Inflammatory macrophage treated with lipopolysaccharide for 1 hour (primary cell): ENCODE results near the gene MACO1.
"Not testable (repeated sequence)": the region's sequence is repeated elsewhere in the genome, so short reads cannot be mapped to it uniquely, and the experiment has no call there.

ENCODE experiments used
- DNase-seq, 2 donors: peaks; one replicate each; pipeline ENCODE4 v3.0.0-alpha.2; 2020 to 2022

The MACO1 gene

DNA sequence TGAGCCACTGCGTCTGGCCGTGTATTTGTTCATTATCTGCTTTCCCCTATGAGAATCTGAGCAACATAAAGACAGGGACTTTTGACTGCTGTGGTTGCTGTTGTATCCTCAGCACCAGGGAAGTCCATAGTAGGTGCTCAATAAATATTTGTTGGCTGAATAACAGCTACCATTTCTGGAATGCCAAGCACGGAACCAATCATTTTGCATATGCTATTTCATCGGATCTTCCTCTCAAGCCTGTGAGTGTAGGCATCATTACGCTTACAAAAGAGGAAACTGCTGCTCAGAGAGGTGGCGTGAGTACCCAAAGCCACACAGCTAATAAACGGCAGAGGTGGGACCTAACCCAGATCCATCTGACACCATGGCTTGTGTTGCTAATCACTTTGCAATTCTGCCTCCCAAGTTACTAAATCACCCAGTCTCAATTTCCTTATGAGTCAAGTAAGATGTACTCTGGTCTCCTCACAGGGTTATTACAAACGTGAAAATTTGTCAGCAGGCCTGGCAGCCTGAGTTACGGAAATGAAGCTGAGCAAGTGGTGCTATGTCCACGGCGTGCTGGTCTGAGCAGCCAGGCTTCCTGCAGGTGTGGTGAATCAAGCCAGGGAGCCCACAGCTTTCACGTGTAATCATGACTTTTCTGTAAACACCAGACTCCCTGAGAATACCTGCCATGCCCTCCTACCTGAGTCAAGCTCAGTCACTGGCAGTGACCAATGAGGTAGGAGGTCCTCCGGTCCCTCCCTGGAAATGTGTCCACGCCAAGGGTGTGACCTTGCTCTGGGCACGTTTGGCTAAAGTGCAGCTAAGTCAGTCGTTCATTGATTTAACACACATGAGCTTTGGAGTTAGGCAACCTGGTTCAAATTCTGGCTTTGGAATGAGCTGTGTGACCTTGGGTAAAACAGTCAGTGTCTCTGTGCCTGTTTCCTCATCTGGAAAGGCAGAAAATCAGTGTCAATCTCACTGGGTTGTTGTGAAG lies 5.3 kb upstream of the MACO1 start:
- no peak for DNase-seq

DNA sequence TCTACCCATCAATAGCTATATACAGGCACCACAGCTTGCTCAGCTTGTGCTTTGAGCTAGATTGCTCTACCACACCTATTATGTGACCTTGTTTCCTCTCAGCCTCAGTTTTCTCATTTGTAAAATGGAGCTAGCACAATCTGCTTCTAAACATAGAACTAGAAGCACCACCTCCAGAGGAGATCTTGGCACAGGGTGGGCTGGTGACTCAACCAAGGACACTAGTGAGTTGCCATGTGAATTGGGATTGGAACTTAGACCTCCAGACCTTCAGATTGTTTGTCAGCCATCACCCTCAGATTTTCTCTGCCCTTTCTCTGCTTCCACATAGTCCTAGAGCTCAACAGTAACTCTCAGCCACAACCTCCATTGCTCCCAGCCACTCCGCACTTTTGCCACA lies 3.0 kb upstream of the MACO1 start:
- DNase-seq, result no peak

DNA sequence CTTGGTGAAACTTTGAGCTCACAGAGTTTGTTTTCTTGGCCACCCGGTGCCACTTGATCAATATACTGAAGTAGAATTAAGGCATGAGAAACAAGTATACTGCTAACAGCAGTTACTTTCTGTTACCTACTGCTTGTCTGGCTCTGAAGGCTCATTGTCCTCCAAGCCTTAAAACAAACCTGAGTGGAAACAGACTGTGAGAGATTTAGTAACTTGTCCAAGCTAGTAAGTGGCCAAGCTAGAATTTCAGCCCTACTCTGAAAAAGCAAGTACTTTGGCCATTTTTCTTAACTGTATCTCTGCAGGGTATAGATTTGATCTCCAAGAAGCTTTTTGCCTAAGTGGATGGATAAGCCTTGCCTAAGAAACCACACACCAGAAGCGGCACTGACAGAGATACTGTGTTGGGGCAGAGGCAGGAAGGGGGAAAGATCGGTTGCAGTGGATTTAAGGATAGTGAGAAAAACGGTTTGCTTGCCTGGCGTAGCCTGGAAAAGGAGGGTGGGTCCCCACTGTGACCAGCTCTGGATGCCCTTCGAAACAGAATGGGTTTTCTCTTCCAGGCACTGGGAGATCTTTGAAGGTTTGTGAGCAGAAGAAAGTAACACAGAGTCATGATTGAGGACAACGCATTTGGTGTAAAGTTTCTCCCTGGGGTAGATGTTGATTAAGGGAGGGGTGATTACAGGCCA lies 2.1 kb upstream of the MACO1 start:
- no peak for DNase-seq

DNA sequence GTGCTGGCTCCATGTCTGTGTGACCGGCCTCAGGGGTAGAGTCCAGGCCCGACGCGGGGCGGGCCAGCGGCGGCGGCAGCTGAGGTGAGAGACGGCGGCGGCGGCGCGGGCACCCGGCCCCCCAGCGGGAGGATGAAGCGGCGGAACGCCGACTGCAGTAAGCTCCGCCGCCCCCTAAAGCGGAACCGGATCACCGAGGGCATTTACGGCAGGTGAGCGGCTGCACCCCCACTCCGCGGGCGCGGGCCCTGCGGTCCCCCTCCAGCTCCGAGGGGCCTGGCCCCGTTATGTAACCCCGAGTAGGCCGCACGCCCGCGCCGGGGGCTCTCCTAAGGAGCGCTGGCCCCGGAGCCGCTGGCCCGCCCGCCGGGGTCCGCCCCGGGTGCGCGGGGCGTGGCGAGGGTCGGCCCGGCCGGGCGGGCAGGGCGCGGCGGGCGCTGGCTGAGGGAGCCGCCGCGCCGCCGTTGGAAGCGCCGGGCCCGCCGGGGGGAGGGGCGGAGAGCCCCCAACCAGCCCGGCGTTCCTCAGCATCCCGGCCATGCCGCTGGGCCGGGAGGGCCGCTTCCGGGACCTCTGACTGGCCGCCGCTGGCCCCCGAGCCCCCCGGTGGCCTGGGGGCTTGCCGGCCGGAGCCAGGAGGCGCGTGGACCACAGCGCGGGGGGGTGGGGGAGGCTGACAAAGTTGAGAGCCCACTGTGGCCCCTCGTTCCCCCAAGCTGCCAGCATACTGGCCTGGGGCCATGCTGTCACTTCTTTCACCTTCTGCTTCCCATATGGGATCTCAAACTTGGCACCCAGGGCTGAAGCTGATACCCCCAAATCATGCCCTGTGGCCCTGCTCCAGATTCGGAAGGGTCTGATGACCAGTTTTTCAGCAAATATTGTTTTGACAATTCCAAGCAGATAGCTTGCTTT lies 527 bp downstream of the MACO1 start:
- DNase-seq, result no peak

DNA sequence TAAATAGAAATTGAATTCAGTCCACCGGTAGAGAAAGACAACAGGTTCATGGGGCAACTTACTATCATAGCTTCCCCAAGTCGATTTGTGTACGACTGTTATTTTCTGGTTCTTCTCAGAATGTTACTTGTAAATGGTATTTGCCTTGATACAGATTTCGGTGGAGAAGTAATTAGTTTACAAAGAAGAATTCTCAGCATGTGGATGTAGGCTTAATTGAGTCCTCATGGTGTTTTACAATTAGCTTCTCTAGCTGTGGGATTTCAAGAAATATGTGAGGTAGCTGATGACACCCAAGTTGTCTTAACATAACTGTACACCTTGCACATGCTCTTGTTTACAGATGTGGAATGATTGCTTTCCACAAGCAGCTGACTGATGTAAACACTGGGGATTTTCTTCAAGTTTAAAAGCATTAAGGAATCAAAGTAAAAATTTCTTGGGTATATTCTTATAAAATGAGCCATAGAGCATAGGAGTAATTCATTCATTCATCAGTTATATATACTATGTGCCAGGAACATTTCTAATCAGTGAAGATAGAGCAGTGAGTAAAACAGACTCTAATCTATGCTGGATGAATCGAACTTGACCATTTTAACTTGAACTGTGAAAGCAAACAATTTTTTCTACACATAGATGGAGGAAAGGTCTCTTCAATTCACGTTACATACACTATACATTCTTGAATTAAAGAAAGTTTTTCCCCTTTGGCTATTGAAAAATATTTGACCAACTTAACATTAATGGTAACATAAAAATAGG lies 1.4 kb downstream of the MACO1 start:
- no peak for DNase-seq

DNA sequence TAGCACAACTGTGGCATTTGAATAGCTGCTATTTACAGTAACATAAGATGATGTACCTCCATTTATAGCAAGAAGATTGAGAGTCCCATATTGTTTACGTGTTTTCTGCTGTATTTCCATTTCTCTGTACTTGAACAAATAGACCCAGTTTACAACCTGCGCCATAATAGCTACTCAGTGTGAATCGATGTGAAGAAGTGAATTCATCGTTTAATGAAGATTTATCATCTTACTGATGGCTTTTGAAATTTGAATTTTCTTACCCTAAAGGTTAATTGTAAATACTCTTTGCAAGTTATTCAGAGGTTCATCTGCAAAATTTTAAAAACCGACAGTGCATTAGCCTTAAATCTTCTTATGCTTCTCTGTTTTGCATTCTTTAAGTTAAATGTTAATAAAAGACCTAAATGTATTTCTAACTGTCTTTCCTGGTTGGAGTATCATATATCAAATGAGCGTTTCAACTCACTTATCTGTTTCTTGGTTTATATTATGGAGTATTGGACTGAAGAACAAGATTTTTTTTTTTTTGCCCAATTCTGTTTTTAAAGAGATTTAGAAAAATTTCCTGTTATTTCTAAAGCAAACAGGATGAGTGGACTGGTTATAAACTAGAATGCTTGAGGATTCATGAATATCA lies 2.2 kb downstream of the MACO1 start:
- no peak for DNase-seq

DNA sequence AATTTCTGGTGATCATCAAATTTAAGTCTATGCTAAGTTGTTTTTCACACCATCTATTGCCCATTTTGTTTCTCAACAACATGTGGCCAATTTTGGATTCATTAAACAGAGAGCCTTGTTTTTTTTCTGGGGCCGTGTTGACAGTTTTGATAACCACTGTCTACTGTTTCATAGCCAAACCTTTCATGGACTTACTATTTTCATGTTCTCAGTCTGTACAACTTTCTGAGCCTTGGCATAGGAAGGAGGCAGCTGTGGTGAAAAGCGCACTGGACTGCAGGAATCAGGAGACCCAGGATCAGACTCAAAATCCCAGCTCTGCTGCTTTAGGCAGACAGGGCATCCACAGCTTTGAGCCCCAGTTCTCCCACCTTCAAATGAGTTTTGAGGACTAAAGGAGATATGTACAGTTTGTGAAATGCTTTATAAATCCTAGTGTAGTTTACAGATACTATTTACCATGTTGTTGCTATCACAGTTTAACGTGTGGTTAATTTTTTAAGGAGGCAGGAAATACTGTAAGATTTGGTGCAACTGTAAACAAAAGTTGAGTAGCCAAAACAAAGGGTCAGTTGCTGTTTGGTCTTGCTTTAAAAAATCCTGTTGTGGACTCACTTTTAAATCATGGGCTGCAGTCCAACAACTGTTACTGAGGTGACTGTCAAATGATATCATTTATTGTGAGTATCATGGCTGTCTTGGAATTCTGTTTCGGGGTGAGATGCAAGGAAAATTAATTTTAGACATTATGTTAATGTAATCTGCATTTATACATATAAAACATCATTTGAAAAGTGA lies 2.9 kb downstream of the MACO1 start:
- DNase-seq, result no peak

DNA sequence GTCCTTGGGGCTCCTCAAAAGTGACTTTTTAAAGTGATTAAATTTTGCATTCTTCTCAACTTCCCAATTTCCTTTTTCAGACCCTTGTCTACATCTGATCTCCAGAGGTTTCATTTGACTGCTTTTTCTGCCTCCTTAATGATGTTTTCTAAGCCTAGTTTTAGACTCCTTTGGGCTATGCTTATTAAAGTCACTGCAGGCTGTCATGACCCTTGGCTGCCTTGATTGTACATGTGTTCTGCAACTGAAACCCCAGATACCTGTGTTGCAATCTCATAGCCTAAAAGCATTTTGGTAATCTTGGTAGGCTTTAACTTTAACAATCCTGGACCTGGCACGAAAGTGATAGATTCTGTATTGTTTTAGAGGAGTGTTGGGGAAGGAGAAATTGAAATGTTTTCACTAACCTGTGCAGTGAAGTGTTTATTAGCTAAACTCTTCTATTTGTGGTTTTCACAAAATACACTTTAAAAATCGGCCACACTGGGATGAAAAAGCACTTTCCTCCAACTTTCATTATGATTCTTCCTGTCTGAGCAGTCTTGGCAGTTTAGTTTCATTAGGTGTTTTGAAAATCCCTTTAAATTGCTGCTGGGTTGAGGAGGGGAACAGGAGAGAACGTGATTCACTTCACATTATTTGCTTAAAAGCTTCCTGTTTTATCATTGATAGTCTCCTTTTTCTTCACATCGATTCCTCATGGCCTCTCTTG lies 4.9 kb downstream of the MACO1 start:
- peak; percentile 23 to 27 for DNase-seq

DNA sequence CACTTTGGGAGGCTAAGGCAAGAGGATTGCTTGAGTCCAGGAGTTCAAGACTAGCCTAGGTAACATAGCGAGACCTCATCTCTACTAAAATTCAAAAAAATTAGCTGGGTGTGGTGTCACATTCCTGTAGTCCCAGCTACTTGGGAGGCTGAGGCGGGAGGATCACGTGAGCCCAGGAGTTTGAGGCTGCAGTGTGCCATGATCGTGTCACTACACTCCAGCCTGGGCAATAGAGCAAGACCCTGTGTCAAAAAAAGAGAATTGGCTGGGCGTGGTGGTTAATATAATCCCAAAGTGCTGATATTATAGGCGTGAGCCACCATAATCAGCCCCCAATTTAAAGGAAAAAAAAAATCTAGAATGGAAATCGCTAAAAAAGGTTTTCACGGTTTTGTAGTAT lies 7.0 kb downstream of the MACO1 start:
- no peak for DNase-seq

DNA sequence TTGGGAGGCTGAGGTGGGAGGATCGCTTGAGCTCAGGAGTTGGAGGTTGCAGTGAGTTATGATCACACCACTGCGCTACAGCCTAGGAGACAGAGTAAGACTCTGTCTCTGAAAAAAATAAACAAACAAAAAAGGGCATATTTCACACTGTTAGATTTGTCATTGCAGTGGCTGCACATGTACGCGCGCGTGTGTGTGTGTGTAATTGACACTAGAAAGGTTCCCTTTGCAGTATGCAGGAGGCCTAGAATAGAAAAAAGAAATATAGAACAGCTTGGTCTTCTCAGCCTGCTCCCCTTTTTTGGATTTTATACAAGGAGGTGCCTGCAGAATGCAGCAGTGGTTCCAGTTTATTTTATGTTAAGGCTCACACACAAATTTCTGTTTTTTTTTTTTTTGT lies 8.6 kb downstream of the MACO1 start:
- DNase-seq, result no peak

DNA sequence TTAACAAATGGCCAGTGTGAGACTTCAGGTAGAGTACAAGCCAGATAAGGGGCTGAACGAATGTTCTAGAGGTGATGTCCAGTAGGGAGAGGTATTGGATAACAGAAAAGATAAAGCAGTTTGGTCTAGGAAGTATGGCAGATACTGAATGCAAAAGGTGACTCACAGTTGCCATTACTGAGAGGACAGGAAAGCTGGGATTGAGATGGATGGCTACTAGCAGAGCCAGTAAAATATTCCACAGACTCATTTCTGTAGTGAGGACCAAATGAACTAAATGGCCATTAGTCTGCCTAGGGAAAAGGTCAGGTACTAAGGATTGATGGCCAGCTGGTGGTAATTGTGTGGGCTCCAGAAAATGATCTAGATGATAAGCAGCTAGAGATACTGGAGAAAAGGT lies 11.5 kb downstream of the MACO1 start:
- DNase-seq, result no peak

DNA sequence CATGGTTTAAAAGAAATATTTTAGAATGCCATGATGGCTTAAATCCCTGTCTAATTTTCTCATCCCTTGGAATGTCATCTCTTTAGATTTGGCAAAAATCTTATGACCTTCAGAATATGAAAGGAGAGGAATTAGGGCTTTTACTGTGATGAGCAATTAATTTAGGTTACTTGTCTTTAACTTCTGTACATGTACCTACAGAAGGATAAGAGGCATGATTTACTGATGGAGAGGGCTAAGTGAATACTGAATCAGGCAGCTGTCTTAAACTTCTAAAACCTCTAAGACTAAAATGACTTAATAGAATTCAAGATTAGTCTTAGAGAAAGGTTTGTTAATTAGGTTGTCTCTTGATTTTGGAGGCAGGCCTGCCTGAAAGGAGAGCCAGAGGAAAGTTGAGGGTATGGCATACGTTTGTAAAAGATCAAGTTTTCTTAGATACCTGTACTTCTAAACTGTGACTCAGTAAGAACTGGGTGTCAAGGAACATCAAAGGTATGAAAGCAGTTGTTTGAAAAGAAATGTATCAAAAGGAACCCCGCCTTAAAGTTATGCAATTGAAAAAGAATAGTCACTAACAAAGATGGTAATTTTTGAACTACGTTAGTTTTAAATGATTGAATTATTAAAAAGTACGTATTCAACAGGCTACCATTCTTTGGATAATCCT lies 12.5 kb downstream of the MACO1 start:
- DNase-seq, result no peak

DNA sequence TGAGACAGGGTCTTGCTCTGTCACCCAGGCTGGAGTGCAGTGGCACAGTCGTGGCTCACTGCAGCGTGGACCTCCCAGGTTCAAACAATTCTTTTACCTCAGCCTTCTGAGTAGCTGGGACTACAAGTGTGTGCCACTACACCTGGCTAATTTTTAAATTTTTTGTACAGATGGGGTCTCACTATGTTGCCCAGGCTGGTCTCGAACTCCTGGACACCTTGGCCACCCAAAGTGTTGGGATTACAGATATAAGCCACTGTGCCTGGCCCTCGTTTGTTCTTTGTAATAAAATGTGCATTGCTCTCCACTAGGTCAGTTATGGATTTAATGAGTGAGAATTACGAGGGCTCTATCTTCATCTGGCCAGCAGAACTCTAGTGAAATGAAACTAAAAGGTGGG lies 13.9 kb downstream of the MACO1 start:
- not testable (repeated sequence) for DNase-seq

DNA sequence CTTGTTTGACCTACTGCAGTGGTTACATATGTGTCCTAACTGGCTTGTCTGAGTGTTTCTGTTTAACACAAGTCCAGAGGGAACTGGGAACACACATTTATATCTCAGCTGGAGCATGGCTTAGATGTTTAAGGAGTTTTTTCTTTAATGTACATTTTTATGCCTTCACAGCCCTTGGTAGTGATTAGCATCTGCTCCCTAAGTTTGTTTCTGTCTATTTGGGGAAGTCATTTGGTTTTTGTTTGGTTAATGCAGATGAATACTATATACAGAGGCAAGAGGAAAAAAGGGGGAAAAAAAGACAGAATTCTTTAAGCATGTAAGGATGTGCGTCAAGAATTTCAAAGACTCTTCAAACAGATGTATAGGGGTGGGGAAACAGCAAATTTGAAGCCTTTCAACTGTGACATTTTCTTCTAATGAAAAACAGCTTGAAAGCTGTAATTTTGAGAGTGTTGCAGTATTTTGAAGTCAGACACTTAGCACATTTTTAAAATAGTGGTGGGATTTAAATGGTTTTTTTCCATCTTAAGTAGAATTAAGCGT lies 15.4 kb downstream of the MACO1 start:
- DNase-seq, result no peak

DNA sequence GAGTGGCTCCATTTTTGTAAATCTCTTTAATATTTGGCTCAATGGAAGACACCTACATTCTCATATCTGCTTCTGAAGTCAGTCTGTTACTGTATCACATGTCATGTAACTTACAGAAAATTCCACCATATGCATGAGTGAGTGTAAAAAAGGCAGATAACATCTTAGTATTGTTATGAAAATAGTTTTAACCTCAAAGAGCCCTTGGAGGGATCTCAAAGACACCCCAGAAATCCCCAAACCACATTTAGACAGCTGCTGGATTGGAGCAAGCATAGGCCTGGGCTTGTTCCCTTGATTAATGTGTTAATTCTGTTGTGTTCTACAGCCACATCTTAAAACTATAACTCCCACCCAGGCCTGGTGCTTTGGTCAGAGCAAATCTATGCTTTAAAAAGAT lies 16.9 kb downstream of the MACO1 start:
- no peak for DNase-seq

DNA sequence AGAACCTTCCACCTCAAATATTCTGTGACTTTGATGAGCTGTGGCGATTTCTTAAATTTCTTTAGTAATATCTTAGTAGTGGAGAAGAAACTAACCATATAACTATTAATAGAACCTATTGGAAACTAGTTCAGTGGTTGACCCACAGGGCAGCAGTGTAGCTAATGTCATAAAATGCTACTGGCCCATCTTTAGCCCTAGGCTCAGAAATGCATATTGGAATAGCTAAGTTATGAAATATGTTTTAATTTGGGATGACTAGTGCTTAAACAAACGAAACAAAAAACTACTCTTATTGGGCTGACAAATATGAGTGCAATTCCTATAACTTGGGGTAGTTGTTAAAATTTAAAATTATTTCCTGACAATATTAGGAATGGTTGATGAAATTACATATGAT lies 20.2 kb downstream of the MACO1 start:
- no peak for DNase-seq

DNA sequence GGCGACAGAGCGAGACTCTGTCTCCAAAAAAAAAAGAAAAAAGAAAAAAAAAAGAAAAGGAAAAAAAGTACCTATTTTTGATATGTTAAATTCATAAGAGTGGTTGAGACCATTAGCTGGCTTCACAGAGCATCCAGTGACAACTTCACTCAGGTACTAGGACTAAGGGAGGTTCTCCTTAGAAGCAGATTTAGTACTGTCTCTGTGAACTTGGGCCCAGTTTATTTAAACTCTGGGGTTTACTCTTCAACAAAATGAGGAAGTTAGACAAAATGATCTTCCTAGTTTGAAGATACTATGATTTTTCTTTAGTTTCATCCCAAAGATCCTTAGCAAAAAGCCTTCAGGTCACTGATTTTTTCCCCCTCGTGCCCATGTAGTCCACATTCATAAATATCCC lies 21.2 kb downstream of the MACO1 start:
- DNase-seq, result peak in 1 of 2 donors; percentile 38

DNA sequence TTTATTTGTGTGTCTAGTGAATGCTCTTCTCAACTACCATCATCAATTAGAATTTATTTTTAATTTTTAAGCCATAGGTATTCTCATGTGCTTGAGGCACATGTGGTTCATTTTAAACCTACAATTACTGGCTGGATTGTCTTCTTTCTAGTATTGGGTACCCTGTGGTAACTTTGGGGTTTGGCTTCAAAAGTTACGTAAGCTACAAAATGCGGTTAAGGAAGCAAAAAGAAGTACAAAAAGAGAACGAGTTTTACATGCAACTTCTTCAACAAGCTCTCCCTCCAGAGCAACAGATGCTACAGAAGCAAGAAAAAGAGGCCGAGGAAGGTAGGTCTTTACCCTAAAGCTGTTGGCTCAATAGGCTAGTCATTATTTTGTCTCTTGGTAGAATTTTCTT lies 25.8 kb downstream of the MACO1 start:
- peak; percentile 19 to 55 for DNase-seq

DNA sequence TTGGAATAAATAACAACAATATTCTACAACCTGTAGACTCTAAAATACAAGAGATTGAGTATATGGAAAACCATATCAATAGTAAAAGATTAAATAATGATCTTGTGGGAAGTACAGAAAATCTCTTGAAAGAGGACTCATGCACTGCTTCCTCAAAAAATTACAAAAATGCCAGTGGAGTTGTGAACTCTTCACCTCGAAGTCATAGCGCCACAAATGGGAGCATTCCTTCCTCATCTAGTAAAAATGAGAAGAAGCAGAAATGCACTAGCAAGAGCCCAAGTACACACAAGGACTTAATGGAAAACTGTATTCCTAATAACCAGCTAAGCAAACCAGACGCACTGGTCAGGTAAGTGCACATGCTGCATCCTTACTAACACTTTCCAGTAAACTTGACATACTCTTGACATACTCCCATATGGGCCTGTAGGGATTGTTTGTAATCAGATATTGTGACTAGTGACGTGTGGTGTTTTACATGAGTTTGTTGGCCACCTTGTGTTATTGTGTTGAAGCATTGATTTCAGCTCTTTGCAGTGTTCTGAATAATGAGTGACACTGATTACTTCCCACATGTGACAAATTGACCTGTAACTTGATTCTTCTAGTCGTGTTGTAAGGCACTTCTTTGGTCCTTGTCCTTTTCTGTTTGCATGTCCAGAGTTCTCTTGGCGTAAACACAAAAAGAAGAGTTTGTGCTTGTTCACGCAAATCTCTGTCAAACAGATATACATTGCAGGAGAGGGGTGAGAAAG lies 28.0 kb downstream of the MACO1 start:
- DNase-seq, result peak; percentile 65 to 69
